ENCODE results near the gene HSD3B1. TPM values are rescaled to one million over a fixed set of nuclear protein-coding genes. Genes with fewer than 3 reads are reported as not detected.

The HSD3B1 gene
- total RNA-seq, 1 donor from 2014 or later, result not detected

- no peak for DNase-seq (ENCODE audit: low read depth)
- TF ChIP-seq CTCF (IDR thresholded peaks at IDR 0.05; ENCODE audit: insufficient read depth, low read length, poor library complexity, severe bottlenecking), result no peak
- H3K27me3 ChIP-seq (ENCODE audit: control insufficient read depth, insufficient read depth, low read length), result no peaks in the 10 kb centered on the region
- no peak overlapping the region for H3K4me3 ChIP-seq (ENCODE audit: low read depth, low read length)
- H3K36me3 ChIP-seq (ENCODE audit: control insufficient read depth, insufficient read depth, low read length), result no peaks in the 10 kb centered on the region
Observed at GRCh38 chr1:119467857-119468668, 38.9 kb upstream of the HSD3B1 start.

GRCh38 chr1:119469741-119470140, 37.3 kb upstream of the HSD3B1 start:
- no peaks in the 10 kb centered on the region for H3K27me3 ChIP-seq (ENCODE audit: control insufficient read depth, insufficient read depth, low read length)
- no peaks in the 10 kb centered on the region for H3K36me3 ChIP-seq (ENCODE audit: control insufficient read depth, insufficient read depth, low read length)
- no peak for DNase-seq (ENCODE audit: low read depth)
- H3K4me3 ChIP-seq (ENCODE audit: low read depth, low read length), result no peak overlapping the region
- TF ChIP-seq CTCF (IDR thresholded peaks at IDR 0.05; ENCODE audit: insufficient read depth, low read length, poor library complexity, severe bottlenecking), result no peak

- no peak for TF ChIP-seq CTCF (IDR thresholded peaks at IDR 0.05; ENCODE audit: insufficient read depth, low read length, poor library complexity, severe bottlenecking)
- Histone ChIP-seq H3K4me3 (ENCODE audit: low read depth, low read length) (no peak overlapping the region), H3K36me3 (ENCODE audit: control insufficient read depth, insufficient read depth, low read length) (no peaks in the 10 kb centered on the region), H3K27me3 (ENCODE audit: control insufficient read depth, insufficient read depth, low read length) (no peaks in the 10 kb centered on the region)
- DNase-seq (ENCODE audit: low read depth), result no peak
Observed at GRCh38 chr1:119470377-119470776, 36.6 kb upstream of the HSD3B1 start.

- Histone ChIP-seq H3K27me3 (ENCODE audit: control insufficient read depth, insufficient read depth, low read length) (no peaks in the 10 kb centered on the region), H3K4me3 (ENCODE audit: low read depth, low read length) (no peak overlapping the region), H3K36me3 (ENCODE audit: control insufficient read depth, insufficient read depth, low read length) (no peaks in the 10 kb centered on the region)
- no peak for DNase-seq (ENCODE audit: low read depth)
- TF ChIP-seq CTCF (IDR thresholded peaks at IDR 0.05; ENCODE audit: insufficient read depth, low read length, poor library complexity, severe bottlenecking), result no peak
Observed at GRCh38 chr1:119470958-119471357, 36.1 kb upstream of the HSD3B1 start.

GRCh38 chr1:119471566-119471965, 35.4 kb upstream of the HSD3B1 start:
- Histone ChIP-seq H3K36me3 (ENCODE audit: control insufficient read depth, insufficient read depth, low read length) (no peaks in the 10 kb centered on the region), H3K4me3 (ENCODE audit: low read depth, low read length) (no peak overlapping the region), H3K27me3 (ENCODE audit: control insufficient read depth, insufficient read depth, low read length) (no peaks in the 10 kb centered on the region)
- no peak for TF ChIP-seq CTCF (IDR thresholded peaks at IDR 0.05; ENCODE audit: insufficient read depth, low read length, poor library complexity, severe bottlenecking)
- no peak for DNase-seq (ENCODE audit: low read depth)
